NCI-H446 (cell line): Measurements from ENCODE around the gene TMEM201.

ENCODE experiments used
- DNase-seq, 2 experiments: peaks; one replicate each; lab custom pipeline; 2025; lab: John Stamatoyannopoulos, UW

Gene TMEM201

DNA sequence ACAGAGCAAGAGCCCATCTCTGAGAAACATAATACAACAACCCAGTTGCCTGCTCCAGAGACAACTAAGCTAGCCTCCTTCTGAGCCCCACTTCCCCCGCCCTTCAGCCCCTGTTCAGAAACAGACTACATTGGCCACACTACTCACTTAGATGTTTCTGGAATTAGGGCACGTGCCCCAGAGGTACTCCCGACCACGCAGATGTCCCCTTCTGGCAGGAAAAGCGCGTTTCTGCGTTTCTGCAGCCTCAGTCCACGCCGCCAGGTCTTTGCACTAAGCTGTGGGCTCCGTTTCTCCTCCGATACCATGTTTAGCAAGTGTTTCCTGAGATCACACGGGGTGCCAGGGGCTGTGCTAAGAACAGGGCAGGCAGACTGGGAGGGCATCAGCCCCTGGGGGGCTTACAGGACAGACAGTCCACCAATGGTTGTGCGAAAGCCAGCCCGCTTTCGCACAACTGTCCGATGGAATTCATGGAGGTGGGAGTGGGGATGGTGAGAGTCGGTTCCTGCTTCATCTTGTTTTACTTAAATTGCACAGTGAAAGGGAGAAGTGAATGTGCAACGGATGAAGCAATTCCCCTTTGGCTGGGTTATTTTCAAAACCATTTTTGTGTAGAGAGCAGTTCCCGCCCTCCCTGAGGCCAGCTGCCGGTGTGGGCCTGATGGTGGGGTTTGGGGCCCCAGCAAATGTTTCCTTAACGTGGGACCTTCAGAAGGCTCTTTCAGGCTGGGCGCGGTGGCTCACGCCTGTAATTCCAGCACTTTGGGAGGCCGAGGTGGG lies 65.5 kb downstream of the TMEM201 start:
- no peak for DNase-seq

- no peak for DNase-seq
These were observed 66.4 kb downstream of the TMEM201 start for GRCh38 chr1:9654834-9655723.

DNA sequence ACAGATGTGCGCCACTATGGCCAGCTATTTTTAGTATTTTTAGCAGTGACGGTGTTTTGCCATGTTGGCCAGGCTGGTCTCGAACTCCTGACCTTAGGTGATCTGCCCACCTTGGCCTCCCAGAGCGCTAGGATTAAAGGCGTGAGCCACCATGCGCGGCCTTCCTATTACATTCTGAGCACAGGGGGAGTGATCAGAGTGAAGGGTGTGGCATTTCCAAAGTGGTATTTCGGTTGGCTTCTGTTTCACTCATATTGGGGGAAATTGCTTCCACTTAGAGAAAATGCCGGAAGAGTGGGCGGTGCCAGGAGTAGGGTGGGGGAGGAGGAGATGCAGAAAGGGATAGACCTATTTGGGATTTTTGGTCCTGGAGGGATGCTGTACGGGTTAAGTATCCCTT lies 67.1 kb downstream of the TMEM201 start:
- DNase-seq: no peak

- no peak for DNase-seq
These were observed 68.9 kb downstream of the TMEM201 start for GRCh38 chr1:9657521-9658032.

GRCh38 chr1:9658199-9658598 lies 69.5 kb downstream of the TMEM201 start:
- DNase-seq: no peak

DNA sequence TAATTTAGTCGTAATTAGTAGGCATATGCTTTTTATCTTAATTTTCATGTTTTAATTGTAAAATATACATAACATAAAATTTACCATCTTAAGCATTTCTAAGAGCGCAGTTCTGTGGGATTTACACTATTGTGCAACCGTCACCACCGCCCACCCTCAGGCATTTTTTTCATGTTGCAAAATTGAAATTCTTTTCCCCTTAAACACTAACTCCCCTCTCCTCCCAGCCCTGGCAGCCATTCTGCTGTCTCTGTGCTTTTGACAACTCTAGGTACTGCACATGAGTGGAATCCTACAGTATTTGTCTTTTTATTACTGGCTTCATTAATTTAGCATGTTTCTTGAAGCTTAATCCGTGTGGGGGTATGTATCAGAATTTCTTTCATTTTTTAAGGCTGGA lies 70.6 kb downstream of the TMEM201 start:
- no peak for DNase-seq

DNA sequence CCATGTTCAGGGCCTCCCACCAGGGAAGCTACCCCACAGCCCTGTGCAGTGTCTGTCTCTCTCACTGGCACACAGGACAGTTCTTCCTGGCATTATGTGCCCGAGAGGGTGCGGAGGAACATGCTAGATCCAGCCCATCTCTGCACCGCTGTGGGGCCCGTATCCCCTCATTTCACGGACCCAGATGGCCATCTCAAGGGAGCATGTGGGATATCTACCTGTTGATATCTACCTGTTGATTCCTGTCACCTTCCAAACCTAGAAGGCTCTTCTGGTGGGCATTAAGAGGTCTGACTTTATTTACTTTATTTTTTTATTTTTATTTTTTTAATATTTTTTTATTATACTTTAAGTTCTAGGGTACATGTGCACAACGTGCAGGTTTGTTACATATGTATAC lies 74.5 kb downstream of the TMEM201 start:
- no peak for DNase-seq
